Measurements from ENCODE around the gene KCNE1.
"Not testable (repeated sequence)": the region's sequence is repeated elsewhere in the genome, so short reads cannot be mapped to it uniquely, and the experiment has no call there.

GRCh38 chr21:34427339-34427738 lies 84.7 kb downstream of the KCNE1 start:
- not testable (repeated sequence) for TF ChIP-seq CTCF (conservative IDR thresholded peaks at IDR 0.05 in 1 of 2, IDR thresholded peaks at IDR 0.05 in 1 of 2; ENCODE audit: extremely low read depth in 1 of 2, insufficient read depth in 1 of 2, low read depth in 1 of 2, low read length in 2 of 2); EZH2 (IDR thresholded peaks at IDR 0.05; ENCODE audit: borderline replicate concordance, low read length)

Measured in mammary epithelial cell (primary cell).